ENCODE data around the gene ISCA1. TPM values are rescaled to one million over a fixed set of nuclear protein-coding genes. Genes with fewer than 3 reads are reported as not detected.

ISCA1 gene
- total and polyA plus RNA-seq, 2 of the 8 experiments (the other 6 are each of a cell fraction or from before 2014, with no cell fraction given) = 35.0 to 40.0 TPM

DNA sequence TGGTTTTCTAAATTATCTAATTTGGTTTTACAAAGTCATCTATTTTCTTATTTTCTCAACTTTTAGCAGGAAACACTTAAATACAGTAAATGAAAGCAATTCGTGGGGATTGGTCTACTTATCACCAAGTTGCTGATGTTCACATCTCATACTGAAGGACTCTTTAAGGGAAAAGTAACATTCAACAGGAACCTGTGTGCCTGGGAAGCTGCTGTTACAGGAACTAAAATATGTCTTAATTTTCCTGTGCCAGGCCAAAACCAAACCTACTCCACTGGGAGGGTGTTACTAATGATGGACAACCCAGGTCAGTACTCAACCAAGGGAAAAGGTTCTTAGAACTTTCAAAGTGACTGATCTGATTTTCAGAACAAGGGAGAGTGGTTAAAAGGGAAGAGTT, 5.3 kb downstream of the ISCA1 start:
- no peak overlapping the region for H3K4me3 ChIP-seq (ENCODE audit: extremely low read depth in 1 of 4, insufficient read depth in 2 of 4, low read depth in 3 of 4, low read length in 4 of 4)
- no peaks in the 10 kb centered on the region for H3K23me2 ChIP-seq (ENCODE audit: low read depth, low read length)
- H4K8ac ChIP-seq (ENCODE audit: extremely low read depth, insufficient read depth, low read length) = no peak overlapping the region
- H3K23ac ChIP-seq (ENCODE audit: insufficient read length) = no peak overlapping the region
- no peak overlapping the region for H2BK15ac ChIP-seq (ENCODE audit: low read length)
- no peaks in the 10 kb centered on the region for H3K27me3 ChIP-seq (replicated peaks in 1 of 4; ENCODE audit: control insufficient read depth in 3 of 4, extremely low read depth in 1 of 4, insufficient read depth in 3 of 4, low read length in 3 of 4)
- no peak overlapping the region for H4K91ac ChIP-seq (replicated peaks; ENCODE audit: insufficient read length, low read length)
- H3K79me2 ChIP-seq (ENCODE audit: control insufficient read depth in 1 of 2, insufficient read depth in 2 of 2, low read length in 2 of 2) = peaks cover 9 to 71% of the 10 kb centered on the region in 2 experiments
- H2BK20ac ChIP-seq (ENCODE audit: low read length) = no peak overlapping the region
- H3K27ac ChIP-seq (ENCODE audit: low read depth, low read length) = no peak overlapping the region
- DNase-seq (ENCODE audit: low read depth in 1 of 2, low spot score in 2 of 2) (no peak), FAIRE-seq (no peak)
- TF ChIP-seq, protein P1, sequence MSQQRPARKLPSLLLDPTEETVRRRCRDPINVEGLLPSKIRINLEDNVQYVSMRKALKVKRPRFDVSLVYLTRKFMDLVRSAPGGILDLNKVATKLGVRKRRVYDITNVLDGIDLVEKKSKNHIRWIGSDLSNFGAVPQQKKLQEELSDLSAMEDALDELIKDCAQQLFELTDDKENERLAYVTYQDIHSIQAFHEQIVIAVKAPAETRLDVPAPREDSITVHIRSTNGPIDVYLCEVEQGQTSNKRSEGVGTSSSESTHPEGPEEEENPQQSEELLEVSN (IDR thresholded peaks at IDR 0.05) = no peak
- TF ChIP-seq, protein P2, sequence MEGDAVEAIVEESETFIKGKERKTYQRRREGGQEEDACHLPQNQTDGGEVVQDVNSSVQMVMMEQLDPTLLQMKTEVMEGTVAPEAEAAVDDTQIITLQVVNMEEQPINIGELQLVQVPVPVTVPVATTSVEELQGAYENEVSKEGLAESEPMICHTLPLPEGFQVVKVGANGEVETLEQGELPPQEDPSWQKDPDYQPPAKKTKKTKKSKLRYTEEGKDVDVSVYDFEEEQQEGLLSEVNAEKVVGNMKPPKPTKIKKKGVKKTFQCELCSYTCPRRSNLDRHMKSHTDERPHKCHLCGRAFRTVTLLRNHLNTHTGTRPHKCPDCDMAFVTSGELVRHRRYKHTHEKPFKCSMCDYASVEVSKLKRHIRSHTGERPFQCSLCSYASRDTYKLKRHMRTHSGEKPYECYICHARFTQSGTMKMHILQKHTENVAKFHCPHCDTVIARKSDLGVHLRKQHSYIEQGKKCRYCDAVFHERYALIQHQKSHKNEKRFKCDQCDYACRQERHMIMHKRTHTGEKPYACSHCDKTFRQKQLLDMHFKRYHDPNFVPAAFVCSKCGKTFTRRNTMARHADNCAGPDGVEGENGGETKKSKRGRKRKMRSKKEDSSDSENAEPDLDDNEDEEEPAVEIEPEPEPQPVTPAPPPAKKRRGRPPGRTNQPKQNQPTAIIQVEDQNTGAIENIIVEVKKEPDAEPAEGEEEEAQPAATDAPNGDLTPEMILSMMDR (IDR thresholded peaks at IDR 0.05; ENCODE audit: control extremely low read depth in 1 of 3, insufficient read depth in 1 of 3, low read depth in 1 of 3, low read length in 3 of 3) = no peak
- no peak for TF ChIP-seq NRF1 (IDR thresholded peaks at IDR 0.05; ENCODE audit: low read depth, low read length)
- TF ChIP-seq SIX5 (IDR thresholded peaks at IDR 0.05; ENCODE audit: low read depth, low read length) = no peak
- H4K20me1 ChIP-seq (replicated peaks in 1 of 2; ENCODE audit: control insufficient read depth in 1 of 2, insufficient read depth in 2 of 2, low read length in 2 of 2) = peaks cover 1 to 10% of the 10 kb centered on the region in 2 experiments
- no peak overlapping the region for H2AK5ac ChIP-seq (ENCODE audit: low read depth, low read length)
- H3K36me3 ChIP-seq (ENCODE audit: control insufficient read depth in 2 of 4, insufficient read depth in 4 of 4, low read length in 3 of 4) = peaks cover 3 to 31% (median 13%) of the 10 kb centered on the region in 4 experiments; a peak in 7 of 8 replicates
- no peak overlapping the region for H3K14ac ChIP-seq (ENCODE audit: insufficient read length)
- no peak overlapping the region for H2BK120ac ChIP-seq (replicated peaks; ENCODE audit: low read depth, low read length)
- no peak overlapping the region for H2AFZ ChIP-seq (ENCODE audit: low read length)
- no peak overlapping the region for H3K9ac ChIP-seq (replicated peaks in 1 of 4; ENCODE audit: extremely low read depth in 1 of 4, low read depth in 3 of 4, low read length in 3 of 4)
- H3K18ac ChIP-seq (ENCODE audit: extremely low read depth, low read length) = no peak overlapping the region
- no peak overlapping the region for H4K5ac ChIP-seq (ENCODE audit: insufficient read length, low read depth, low read length)
- ChIA-PET POLR2A (ENCODE audit: partially characterized antibody) (interaction anchor here (0.6 to 1.6 kb wide), 2 partner anchors 18 to 393 kb away, joined by 4 read pairs; partner anchors contain the start of gene C9orf153), CTCF (ENCODE audit: partially characterized antibody) (interaction anchor here (0.7 to 3.2 kb wide), 8 partner anchors 9 to 233 kb away, joined by 3 to 17 read pairs (median 4); no protein-coding TSS in a partner anchor)
- H3K4me2 ChIP-seq (ENCODE audit: insufficient read depth in 1 of 2, low read depth in 2 of 2, low read length in 2 of 2) = no peak overlapping the region
- WGBS, 2 experiments (ENCODE audit: extremely low coverage in 1 of 2, insufficient coverage in 1 of 2, insufficient read length in 1 of 2, insufficient replicate concordance in 2 of 2, low coverage in 1 of 2, low lambda C conversion rate in 2 of 2, missing lambda C conversion rate in 1 of 2) = 81% methylated on average over 1 of the region's 1 CpG; no CpG with 5 or more reads in 1 of the 2 experiments
- H2BK12ac ChIP-seq (ENCODE audit: low read depth, low read length) = no peak overlapping the region
- peaks cover 10% of the 10 kb centered on the region for H3K79me1 ChIP-seq (ENCODE audit: low read depth, low read length)
- no peaks in the 10 kb centered on the region for H3K9me3 ChIP-seq (ENCODE audit: insufficient read depth in 2 of 2, low read depth in 1 of 2, low read length in 1 of 2)
- H3K4ac ChIP-seq (replicated peaks; ENCODE audit: insufficient read length, low read depth, low read length) = no peak overlapping the region
- no peak overlapping the region for H2BK5ac ChIP-seq (ENCODE audit: low read depth, low read length)
- no peak overlapping the region for H3K56ac ChIP-seq (replicated peaks; ENCODE audit: insufficient read length, low read depth, low read length)
- H3K4me1 ChIP-seq (replicated peaks in 1 of 4; ENCODE audit: control insufficient read depth in 3 of 4, insufficient read depth in 4 of 4, low read length in 3 of 4) = peaks cover 0 to 6% (median 2%) of the 10 kb centered on the region in 4 experiments; a peak in 3 of 7 replicates

Measured in H1 (cell line).